Stimulated activated CD4-positive, alpha-beta T cell treated with anti-CD3 and anti-CD28 coated beads, Interleukin-2, amount 100 ng/mL, for 48 hours (primary cell): Measurements from ENCODE around the gene ZNF384.
"Not testable (repeated sequence)": the region's sequence is repeated elsewhere in the genome, so short reads cannot be mapped to it uniquely, and the experiment has no call there.

Experiments
- DNase-seq, 2 donors: peaks; one replicate each; pipeline ENCODE4 v3.0.0-alpha.2; 2020

Gene ZNF384

GRCh38 chr12:6688999-6689882, at the start of gene ZNF384:
Gene ZNF384, minus strand, starts transcription at chr12:6689375. Its CDS starts 9,855 bp downstream, at chr12:6679520.
- peak; percentile 83 to 84 for DNase-seq

GRCh38 chr12:6736754-6737153, 47.6 kb upstream of the ZNF384 start:
- DNase-seq = no peak

- DNase-seq = peak in 1 of 2 donors; percentile 30
Observed at GRCh38 chr12:6735448-6736191, 46.4 kb upstream of the ZNF384 start.

- DNase-seq = no peak
Observed at GRCh38 chr12:6734506-6735387, 45.6 kb upstream of the ZNF384 start.

- no peak for DNase-seq
Observed at GRCh38 chr12:6730169-6730568, 41.0 kb upstream of the ZNF384 start.

- no peak for DNase-seq
Observed at GRCh38 chr12:6729186-6729585, 40.0 kb upstream of the ZNF384 start.

GRCh38 chr12:6725350-6725749, 36.2 kb upstream of the ZNF384 start:
- no peak for DNase-seq

GRCh38 chr12:6724409-6724797, 35.2 kb upstream of the ZNF384 start:
- DNase-seq = no peak

- DNase-seq = peak; percentile 89 to 94
Observed at GRCh38 chr12:6723607-6724408, 34.6 kb upstream of the ZNF384 start, which contains the start of gene COPS7A. Gene COPS7A, plus strand, starts transcription at chr12:6724046. Its CDS starts 611 bp downstream, at chr12:6724657.

- DNase-seq = no peak
Observed at GRCh38 chr12:6722863-6723262, 33.7 kb upstream of the ZNF384 start.

- DNase-seq = no peak
Observed at GRCh38 chr12:6716874-6717437, 27.8 kb upstream of the ZNF384 start.

- DNase-seq = not testable (repeated sequence)
Observed at GRCh38 chr12:6716031-6716873, 27.1 kb upstream of the ZNF384 start.

GRCh38 chr12:6708960-6709394, 19.8 kb upstream of the ZNF384 start:
- no peak for DNase-seq

- not testable (repeated sequence) for DNase-seq
Observed at GRCh38 chr12:6708351-6708750, 19.2 kb upstream of the ZNF384 start.

GRCh38 chr12:6703631-6704030, 14.5 kb upstream of the ZNF384 start:
- DNase-seq = no peak

- DNase-seq = no peak
Observed at GRCh38 chr12:6701078-6701768, 12.0 kb upstream of the ZNF384 start.

- DNase-seq = peak; percentile 25 to 39
Observed at GRCh38 chr12:6700646-6701051, 11.5 kb upstream of the ZNF384 start, which contains the start of gene PIANP. Gene PIANP, minus strand, starts transcription at chr12:6700815. Its CDS starts 2,754 bp downstream, at chr12:6698061.

GRCh38 chr12:6699989-6700645, 10.9 kb upstream of the ZNF384 start:
- no peak for DNase-seq
